ENCODE data around the gene PTGFRN.
"Not testable (repeated sequence)": the region's sequence is repeated elsewhere in the genome, so short reads cannot be mapped to it uniquely, and the experiment has no call there.

Gene PTGFRN

DNA sequence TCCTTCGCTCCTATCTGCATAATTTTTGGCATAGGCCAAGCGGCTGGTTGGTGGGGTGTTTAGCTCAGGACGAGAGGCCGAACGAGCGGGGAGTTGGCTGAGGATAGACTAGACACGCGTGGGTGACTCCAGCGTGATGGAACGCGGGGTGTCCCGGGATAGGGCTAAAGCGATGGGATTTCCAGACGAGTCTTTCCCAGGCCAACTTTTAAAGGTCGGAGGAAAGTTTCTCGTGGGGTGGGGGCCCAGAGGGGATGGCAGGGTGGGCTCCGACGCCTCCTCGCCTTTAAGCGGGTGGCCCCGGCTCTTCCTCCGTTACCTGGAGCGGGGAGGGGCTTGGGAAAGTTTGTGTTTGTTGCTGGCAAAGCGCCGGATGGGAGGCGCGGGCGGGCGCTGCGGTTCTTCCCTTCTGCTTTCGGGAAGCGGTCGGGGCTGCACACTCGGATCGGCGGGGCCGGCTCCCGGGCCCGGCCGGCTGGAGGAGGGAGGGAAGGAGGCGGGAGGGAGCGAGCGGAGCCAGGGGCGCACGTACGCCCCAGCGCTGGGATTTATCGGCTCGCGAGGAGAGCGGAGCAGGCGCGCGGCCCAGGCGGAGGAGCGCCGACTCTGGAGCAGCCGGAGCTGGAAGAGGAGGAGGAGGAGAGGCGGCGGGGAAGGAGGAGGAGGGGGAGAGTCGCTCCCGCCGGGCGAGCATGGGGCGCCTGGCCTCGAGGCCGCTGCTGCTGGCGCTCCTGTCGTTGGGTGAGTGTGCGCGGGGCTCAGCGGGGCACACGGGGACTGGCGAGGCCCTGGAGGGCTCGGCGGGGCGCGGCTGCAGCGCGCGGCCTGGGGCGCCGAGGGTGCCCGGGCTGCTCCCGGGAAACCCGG is at the start of gene PTGFRN:
Gene PTGFRN, plus strand, starts transcription at position 405 of the 867 bp plus-strand sequence. Its CDS starts 288 bp downstream, at position 693.
- Histone ChIP-seq H3K9me3 (ENCODE audit: control insufficient read depth, insufficient read depth, low read length) (no peaks in the 10 kb centered on the region), H3K9ac (ENCODE audit: low read depth, low read length) (peak within 1 kb of the TSS; percentile 70), H3K4me1 (ENCODE audit: insufficient read depth, low read length) (peaks cover 18% of the 10 kb centered on the region), H3K36me3 (ENCODE audit: insufficient read depth, low read length) (no peaks in the 10 kb centered on the region)

DNA sequence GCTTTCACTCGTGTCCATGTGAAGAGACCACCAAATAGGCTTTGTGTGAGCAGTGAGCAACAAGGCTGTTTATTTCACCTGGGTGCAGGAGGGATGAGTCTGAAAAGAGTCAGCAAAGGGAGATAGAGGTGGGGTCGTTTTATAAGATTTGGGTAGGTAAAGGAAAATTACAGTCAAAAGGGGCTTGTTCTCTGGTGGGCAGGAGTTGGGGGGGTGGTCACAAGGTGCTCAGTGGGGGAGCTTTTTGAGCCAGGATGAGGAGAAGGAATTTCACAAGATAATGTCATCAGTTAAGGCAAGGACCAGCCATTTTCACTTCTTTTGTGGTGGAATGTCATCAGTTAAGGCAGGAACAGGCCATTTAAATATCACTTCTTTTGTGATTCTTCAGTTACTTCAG is 49.5 kb upstream of the PTGFRN start:
- not testable (repeated sequence) for H3K9ac ChIP-seq (ENCODE audit: low read depth, low read length); H3K9me3 ChIP-seq (ENCODE audit: control insufficient read depth, insufficient read depth, low read length); H3K36me3 ChIP-seq (ENCODE audit: insufficient read depth, low read length)
- peaks cover 34% of the 10 kb centered on the region for H3K4me1 ChIP-seq (ENCODE audit: insufficient read depth, low read length)

DNA sequence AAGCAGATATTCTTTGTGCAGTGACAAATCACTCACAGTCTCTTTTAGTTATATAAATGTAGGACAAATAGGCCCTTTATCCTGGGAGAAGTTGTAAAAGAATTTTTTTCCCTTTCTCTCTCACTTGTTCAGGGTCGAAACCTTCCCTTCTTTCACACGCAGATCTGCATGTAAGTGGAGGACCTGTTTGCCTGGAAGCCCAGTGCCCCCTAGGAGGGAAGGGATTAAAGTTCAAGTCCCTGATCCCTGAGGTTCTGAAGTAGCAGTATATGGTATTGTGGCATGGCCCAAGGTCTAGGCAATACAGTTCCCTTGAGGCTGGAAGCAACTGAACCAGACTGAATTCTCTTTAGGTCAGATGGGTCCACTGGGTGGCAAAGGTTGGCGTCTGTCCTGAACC is 48.6 kb upstream of the PTGFRN start:
- Histone ChIP-seq H3K4me1 (ENCODE audit: insufficient read depth, low read length) (peaks cover 24% of the 10 kb centered on the region), H3K36me3 (ENCODE audit: insufficient read depth, low read length) (no peaks in the 10 kb centered on the region), H3K9me3 (ENCODE audit: control insufficient read depth, insufficient read depth, low read length) (no peaks in the 10 kb centered on the region), H3K9ac (ENCODE audit: low read depth, low read length) (no peak overlapping the region)

DNA sequence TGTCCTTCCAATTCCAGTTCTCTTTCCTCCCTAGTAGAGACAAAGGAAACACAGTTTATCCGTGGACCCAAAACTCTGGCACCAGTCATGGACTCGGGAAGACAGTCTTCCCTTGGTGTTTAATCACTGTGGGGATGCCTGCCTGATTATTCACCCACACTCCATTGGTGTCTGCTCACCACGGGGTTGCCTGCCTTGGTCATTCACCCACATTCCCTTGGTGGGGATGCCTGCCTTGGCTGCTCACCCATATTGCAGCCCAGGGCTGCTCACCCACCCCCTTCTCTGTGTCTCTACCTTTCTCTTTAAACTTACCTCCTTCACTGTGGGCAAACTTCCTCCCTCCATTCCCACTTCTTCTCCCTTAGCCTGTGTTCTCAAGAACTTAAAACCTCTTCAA is 46.7 kb upstream of the PTGFRN start:
- not testable (repeated sequence) for H3K9me3 ChIP-seq (ENCODE audit: control insufficient read depth, insufficient read depth, low read length); H3K9ac ChIP-seq (ENCODE audit: low read depth, low read length); H3K36me3 ChIP-seq (ENCODE audit: insufficient read depth, low read length)
- H3K4me1 ChIP-seq (ENCODE audit: insufficient read depth, low read length), result peaks cover 21% of the 10 kb centered on the region

DNA sequence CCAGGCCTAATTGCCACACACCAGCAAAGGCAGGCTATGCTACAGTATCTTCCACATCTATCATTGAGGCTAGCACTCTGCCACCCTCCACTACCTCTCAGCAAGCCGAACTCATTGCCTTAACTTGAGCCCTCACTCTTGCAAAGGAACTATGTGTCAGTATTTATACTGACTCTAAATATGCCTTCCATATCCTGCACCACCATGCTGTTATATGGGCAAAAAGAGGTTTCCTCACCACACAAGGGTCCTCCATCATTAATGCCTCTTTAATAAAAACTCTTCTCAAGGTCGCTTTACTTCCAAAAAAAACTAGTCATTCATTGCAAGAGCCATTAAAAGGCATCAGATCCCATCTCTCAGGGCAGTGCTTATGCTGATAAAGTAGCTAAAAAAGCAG is 43.2 kb upstream of the PTGFRN start:
- not testable (repeated sequence) for H3K9ac ChIP-seq (ENCODE audit: low read depth, low read length); H3K9me3 ChIP-seq (ENCODE audit: control insufficient read depth, insufficient read depth, low read length); H3K36me3 ChIP-seq (ENCODE audit: insufficient read depth, low read length); H3K4me1 ChIP-seq (ENCODE audit: insufficient read depth, low read length)

- Histone ChIP-seq H3K9ac (ENCODE audit: low read depth, low read length) (no peak overlapping the region), H3K36me3 (ENCODE audit: insufficient read depth, low read length) (no peaks in the 10 kb centered on the region), H3K4me1 (ENCODE audit: insufficient read depth, low read length) (no peaks in the 10 kb centered on the region), H3K9me3 (ENCODE audit: control insufficient read depth, insufficient read depth, low read length) (no peaks in the 10 kb centered on the region)
These were observed 41.3 kb upstream of the PTGFRN start for GRCh38 chr1:116868385-116868784.

- Histone ChIP-seq H3K4me1 (ENCODE audit: insufficient read depth, low read length) (no peaks in the 10 kb centered on the region), H3K9me3 (ENCODE audit: control insufficient read depth, insufficient read depth, low read length) (no peaks in the 10 kb centered on the region), H3K36me3 (ENCODE audit: insufficient read depth, low read length) (no peaks in the 10 kb centered on the region), H3K9ac (ENCODE audit: low read depth, low read length) (no peak overlapping the region)
These were observed 40.1 kb upstream of the PTGFRN start for GRCh38 chr1:116869611-116870010.

GRCh38 chr1:116870300-116870699 is 39.4 kb upstream of the PTGFRN start:
- Histone ChIP-seq H3K9me3 (ENCODE audit: control insufficient read depth, insufficient read depth, low read length) (no peaks in the 10 kb centered on the region), H3K9ac (ENCODE audit: low read depth, low read length) (no peak overlapping the region), H3K4me1 (ENCODE audit: insufficient read depth, low read length) (no peaks in the 10 kb centered on the region), H3K36me3 (ENCODE audit: insufficient read depth, low read length) (no peaks in the 10 kb centered on the region)

- H3K36me3 ChIP-seq (ENCODE audit: insufficient read depth, low read length), result no peaks in the 10 kb centered on the region
- no peaks in the 10 kb centered on the region for H3K4me1 ChIP-seq (ENCODE audit: insufficient read depth, low read length)
- no peak overlapping the region for H3K9ac ChIP-seq (ENCODE audit: low read depth, low read length)
- H3K9me3 ChIP-seq (ENCODE audit: control insufficient read depth, insufficient read depth, low read length), result no peaks in the 10 kb centered on the region
These were observed 38.0 kb upstream of the PTGFRN start for GRCh38 chr1:116871779-116872146.

GRCh38 chr1:116873680-116874271 is 35.9 kb upstream of the PTGFRN start:
- Histone ChIP-seq H3K9ac (ENCODE audit: low read depth, low read length) (no peak overlapping the region), H3K4me1 (ENCODE audit: insufficient read depth, low read length) (peaks cover 10% of the 10 kb centered on the region), H3K36me3 (ENCODE audit: insufficient read depth, low read length) (no peaks in the 10 kb centered on the region), H3K9me3 (ENCODE audit: control insufficient read depth, insufficient read depth, low read length) (no peaks in the 10 kb centered on the region)

DNA sequence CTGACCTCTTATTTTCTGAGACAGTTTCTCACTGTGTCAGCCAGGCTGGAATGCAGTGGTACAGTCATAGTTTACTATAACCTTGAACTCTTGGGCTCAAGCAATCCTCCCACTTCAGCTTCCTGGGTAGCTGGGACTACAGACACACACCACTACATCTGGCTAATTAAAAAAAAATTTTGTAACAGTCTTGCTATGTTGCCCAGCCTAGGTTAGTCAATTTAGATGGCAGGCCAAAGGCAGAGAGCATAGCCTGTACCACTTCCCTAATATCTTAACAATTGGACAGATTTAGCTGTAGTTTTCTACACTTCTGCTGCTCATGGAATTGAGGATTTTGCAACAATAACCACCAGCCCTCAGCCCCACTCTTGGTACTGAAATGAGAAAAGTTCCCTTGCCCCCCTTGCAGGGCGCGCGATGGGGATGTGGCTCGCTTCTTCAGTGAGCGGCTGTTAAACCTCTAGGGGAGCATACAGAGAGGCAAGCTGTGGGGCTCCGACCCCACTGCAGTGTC is 34.9 kb upstream of the PTGFRN start:
- H3K9me3 ChIP-seq (ENCODE audit: control insufficient read depth, insufficient read depth, low read length), result no peaks in the 10 kb centered on the region
- H3K36me3 ChIP-seq (ENCODE audit: insufficient read depth, low read length), result no peaks in the 10 kb centered on the region
- peaks cover 20% of the 10 kb centered on the region for H3K4me1 ChIP-seq (ENCODE audit: insufficient read depth, low read length)
- H3K9ac ChIP-seq (ENCODE audit: low read depth, low read length), result no peak overlapping the region

- H3K9ac ChIP-seq (ENCODE audit: low read depth, low read length), result peak overlapping the region; percentile 26; the same call in 1 of the 2 replicates
- H3K9me3 ChIP-seq (ENCODE audit: control insufficient read depth, insufficient read depth, low read length), result no peaks in the 10 kb centered on the region
- no peaks in the 10 kb centered on the region for H3K36me3 ChIP-seq (ENCODE audit: insufficient read depth, low read length)
- peaks cover 21% of the 10 kb centered on the region for H3K4me1 ChIP-seq (ENCODE audit: insufficient read depth, low read length)
These were observed 34.3 kb upstream of the PTGFRN start for GRCh38 chr1:116875391-116875790.

- H3K36me3 ChIP-seq (ENCODE audit: insufficient read depth, low read length), result not testable (repeated sequence)
These were observed 33.8 kb upstream of the PTGFRN start for GRCh38 chr1:116875946-116876345.

GRCh38 chr1:116877141-116877818 is 32.4 kb upstream of the PTGFRN start:
- H3K36me3 ChIP-seq (ENCODE audit: insufficient read depth, low read length), result no peaks in the 10 kb centered on the region
- H3K4me1 ChIP-seq (ENCODE audit: insufficient read depth, low read length), result peaks cover 28% of the 10 kb centered on the region
- no peak overlapping the region; the same call in 1 of the 2 replicates for H3K9ac ChIP-seq (ENCODE audit: low read depth, low read length)
- no peaks in the 10 kb centered on the region for H3K9me3 ChIP-seq (ENCODE audit: control insufficient read depth, insufficient read depth, low read length)

More at GRCh38 chr1:116875946-116876345, 33.8 kb upstream of the PTGFRN start:
- H3K4me1 ChIP-seq (ENCODE audit: insufficient read depth, low read length), result peaks cover 21% of the 10 kb centered on the region
- not testable (repeated sequence) for H3K9me3 ChIP-seq (ENCODE audit: control insufficient read depth, insufficient read depth, low read length); H3K9ac ChIP-seq (ENCODE audit: low read depth, low read length)
